HG03442 (cell line): ENCODE results near the gene CAMK1D.

Experiments
- ATAC-seq: cut with Tn5 transposase; IDR thresholded peaks from one replicate; pipeline ENCODE4 v1.9.1; 2021; ENCODE audit warnings: mild to moderate bottlenecking, moderate library complexity; ENCODE audit not compliant: unreplicated experiment

Gene CAMK1D

DNA sequence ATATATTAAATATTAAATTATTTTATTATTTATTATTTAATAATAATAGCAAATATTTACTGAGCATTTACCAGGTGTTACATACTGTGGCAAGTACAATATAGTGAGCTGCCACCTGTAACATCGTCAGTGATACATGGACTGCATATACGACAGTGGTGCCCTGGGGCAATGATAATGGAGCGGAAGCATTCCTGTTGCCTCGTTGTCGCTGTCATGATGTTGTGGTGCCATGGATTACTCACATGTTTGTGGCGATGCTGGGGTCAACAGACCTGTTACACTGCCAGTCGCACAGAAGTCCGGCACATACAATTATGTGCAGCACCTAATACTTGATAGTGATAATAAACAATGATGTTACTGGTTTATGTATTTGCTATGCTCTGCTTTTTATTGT lies 20.6 kb downstream of the CAMK1D start:
- ATAC-seq: no peak

DNA sequence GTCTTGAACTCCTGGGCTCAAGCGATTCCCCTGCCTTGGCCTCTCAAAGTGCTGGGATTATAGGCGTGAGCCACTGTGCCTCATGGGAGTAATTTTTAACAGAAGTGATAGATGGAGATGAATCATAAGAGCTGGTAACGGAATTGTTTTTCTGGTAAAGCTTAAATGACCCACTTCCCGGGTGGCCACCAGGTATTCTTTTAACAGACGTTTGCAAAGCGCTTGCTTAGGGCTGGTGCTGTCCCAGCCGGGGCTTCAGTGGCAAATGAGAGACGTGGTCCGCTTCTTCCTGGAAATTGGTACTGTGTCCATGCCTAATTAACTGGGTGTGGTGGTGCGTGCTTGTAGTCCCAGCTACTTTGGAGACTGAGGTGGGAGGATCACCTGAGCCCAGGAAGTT lies 23.5 kb downstream of the CAMK1D start:
- ATAC-seq: no peak

DNA sequence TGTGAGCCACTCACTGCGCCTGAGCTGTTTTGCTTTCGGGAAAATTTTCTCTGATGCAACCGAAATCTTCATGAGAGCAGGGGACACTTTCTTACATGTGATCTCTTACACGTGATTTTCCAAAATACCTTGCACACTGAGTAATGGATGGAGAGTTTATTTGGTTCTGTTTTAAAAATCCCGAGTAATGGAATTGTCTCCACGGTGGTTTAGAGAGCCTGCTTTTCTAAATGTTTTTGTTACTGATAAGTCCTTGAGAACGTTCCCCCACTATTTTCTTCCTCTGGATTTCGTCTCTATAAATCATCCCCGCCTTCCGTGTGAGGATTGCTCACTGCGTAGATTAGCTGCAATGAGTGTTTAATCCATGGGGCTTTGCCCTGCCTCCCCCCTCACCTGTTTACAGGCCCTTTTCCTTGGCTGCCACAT lies 25.7 kb downstream of the CAMK1D start:
- no peak for ATAC-seq

DNA sequence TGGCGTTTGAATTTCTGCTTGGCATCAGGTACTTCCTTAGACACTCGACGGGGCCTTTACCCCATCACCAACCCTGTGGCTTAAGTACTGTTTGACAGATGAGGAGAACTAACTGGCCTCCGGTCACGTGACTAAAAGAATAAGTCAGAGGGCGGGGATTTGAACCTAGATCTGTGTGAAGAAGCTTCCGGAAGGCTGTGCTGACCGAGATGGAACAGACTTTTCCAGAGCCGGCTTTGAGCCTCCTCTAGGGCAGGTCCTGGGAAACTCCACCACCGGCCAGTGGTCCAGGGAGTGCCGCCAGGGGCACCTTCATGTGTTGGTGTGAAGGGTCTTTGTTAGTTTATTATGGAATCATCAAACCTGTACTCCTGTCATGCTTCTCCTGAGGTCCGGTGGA lies 26.9 kb downstream of the CAMK1D start:
- ATAC-seq: no peak

DNA sequence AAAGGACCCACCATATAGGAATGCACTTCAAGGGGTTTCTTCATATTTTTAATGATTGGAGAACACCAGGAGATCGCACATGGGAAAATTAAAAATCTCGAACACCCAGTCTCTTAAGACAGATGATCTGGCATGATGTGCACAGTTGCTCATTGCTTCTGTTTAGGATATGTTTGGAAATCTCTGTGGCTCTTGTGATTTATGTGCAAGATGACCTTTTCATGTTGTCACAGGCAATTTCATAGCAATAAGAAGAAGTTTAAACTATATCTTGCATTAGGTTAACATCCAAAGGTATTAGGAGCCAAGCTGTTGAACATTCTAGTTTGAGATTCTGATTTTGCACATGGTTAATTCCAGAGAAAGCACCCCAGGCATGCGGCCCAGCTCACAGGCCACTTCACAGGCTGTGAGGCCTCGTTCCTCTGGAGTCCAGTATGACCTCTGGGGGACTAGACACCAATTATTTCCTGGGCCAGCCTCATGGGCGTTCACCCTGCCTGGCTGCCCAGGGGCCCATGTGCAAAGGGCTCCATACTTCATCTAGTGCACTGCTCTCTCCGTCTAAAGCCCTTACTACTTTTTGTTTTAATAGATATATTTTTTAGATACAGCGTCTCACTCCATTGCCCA lies 28.4 kb downstream of the CAMK1D start:
- no peak for ATAC-seq

DNA sequence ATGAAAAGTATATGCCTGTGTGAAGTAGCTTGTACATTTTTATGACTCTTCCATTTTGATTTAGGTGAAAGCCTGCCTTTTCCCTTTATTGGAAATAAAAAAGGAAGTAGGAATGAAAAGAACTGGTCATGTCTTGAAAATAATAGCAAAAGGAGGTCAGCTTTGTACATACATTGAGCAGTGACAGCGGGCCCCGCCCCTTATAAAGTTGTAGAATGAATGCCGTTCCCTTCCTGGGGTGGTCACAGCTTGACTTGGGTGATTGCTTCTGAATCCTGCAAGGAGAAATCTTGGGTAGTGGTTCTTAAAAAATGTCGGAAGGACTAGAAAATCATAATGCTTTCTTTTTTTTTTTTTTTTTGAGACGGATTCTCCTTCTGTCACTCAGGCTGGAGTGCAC lies 31.7 kb downstream of the CAMK1D start:
- no peak for ATAC-seq

DNA sequence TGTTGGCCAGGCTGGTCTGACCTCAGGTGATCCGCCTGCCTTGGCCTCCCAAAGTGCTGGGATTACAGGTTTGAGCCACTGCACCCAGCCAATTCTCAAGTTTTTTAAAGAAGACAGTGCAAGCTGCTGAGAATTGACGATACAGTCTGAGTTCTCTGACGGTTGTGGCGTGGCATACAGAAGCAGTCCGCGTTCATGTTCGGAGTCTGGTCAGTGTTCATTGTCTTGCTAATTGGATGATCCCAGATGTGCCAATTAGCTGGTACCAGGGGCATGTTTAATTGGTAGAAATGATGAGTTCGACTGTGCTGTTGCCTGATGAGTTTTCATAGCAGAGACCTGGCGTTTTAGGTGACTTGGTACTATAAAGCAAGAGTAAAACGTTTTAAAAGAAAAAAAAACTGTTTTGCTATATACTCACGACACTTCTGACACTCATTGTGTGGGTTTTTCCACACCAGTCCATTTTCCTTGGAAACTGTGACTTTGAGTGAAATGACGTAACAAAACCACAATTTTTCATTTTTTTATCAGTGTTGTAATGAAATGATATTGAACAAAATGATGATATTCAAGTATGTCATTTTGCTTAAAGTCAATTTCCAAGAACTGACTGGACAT lies 32.3 kb downstream of the CAMK1D start:
- no peak for ATAC-seq

DNA sequence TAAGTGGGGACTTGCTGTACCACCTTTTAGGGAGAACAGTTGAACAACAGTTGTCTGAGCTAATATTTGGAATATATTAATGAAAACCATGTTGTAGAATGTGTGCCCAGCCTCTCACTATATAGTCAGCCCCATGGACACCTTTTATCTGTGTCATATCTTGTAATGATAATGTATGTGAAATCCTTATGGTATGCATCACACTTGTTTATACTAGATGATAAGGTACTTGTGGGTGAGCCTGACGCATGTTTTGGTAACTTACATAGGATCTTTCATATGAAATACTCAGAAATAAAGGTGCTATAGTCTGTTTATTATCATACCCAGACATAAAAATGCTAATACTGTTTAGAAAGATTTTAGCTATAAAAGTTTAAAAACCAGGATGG lies 32.8 kb downstream of the CAMK1D start:
- no peak for ATAC-seq

DNA sequence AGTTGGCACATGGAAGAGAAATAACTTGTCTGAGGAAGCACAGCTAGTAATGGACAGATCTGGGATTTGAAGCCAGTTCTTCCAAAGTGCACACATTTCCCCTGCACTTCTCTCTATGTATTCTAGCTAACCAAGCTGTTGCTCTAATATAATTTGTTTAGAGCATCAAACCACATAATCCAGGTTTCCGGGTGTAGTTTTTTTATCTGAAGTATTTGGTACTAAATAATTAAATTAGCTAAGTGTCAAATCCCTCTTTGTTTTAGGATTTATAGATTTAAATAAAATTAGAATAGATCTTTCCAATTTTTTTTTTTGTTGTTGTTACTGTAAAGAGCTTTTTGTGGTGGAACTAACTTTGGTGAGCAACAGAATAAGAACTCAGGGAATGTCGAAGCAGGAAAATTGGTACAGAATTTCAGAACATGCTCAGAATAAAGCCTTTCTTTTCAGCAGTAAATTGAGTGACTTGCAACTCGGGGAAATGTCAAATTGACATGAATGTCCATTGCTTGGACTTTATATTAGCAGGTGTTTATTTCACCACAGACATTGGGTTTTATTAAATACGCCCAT lies 33.7 kb downstream of the CAMK1D start:
- ATAC-seq: no peak

DNA sequence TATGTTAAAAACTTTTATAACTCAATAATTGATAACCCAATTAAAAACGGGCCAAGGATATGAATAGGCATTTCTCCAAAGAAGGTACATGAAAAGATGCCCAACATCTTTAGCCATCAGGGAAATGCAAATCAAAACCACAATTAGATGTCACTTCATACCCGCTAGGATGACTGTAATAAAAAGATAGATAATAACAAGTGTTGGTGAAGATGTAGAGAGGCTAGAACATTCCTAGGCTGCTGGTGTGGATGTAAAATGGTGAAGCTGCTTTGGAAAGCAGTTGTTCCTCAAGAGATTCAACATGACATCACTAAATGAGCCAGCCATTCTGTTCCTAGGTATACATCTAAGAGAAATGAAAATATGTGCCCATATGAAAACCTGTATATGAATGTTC lies 35.6 kb downstream of the CAMK1D start:
- no peak for ATAC-seq

DNA sequence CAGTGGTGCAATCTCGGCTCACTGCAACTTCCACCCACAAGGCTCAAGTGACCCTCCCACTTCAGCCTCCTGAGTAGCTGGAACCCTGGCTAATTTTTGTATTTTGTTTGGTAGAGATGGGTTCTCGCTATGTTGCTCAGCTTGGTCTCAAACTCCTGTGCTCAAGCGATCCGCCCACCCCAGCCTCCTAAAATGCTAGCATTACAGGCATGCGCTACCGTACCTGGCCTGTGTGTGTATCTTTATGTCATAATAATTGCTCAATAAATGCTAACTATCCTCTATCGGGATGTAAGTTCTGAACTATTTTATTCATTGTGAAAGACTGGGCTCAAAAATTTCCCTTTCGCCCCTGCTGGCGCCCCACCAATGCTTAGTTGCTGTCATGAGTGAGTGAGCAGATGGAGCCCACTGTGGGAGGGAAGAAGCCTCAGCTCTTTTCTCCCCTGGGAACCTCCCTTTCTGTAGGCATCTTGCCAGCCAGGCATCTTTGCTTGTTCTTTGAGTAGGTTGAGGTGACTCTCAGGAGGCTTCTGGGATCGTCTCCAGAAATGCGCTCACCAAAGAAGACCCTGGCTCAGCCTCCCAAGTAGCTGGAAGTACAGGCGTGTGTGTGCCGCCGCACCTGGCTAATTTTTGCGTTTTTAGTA lies 38.3 kb downstream of the CAMK1D start:
- no peak for ATAC-seq

DNA sequence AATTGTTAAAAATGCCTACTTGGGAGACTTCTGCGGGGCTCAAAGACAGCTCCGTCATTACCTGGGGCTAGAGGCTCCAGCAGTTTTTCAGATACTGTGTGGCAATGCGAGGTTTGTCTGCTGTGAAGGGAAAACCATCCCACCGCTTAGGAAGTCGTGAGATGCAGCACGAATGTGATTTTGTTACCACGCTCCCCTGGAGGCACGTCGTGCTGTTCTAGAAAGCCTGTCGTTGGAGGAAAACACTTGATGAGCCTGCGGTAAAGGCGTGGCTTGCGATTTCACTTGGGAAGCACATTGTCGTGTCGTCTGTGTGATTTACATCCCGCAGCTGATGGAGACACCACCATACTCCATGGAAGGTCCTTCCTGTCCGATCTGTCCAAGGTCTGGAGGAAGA lies 39.3 kb downstream of the CAMK1D start:
- no peak for ATAC-seq

DNA sequence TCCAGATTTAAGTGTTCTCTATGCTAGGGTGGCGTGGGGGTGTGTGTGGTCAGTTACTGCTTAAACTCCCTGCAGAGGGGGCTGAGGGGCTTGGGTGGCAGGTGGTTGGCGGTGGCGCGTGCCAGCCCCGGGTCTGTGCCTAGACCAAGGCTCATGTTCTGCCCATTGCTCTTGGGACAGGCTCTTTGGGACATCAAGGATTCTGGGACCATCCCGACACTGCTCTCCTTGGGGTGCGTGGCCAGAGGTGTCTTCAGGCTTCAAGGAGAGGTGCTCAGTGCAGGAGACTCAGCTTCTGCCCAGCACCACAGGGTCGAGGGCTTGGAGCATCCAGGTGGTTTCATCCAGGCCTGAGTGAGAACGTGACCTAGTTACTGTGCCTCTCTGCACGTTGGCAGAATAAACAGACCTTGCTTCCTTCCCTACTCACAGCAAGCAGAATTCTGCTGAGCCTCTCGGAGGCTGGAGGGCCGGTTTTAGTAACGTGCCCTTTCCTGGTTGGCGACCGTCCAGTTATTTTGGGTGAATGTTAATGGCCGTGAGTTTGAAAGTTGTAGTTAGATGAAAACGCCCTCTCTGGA lies 39.9 kb downstream of the CAMK1D start:
- ATAC-seq: no peak

DNA sequence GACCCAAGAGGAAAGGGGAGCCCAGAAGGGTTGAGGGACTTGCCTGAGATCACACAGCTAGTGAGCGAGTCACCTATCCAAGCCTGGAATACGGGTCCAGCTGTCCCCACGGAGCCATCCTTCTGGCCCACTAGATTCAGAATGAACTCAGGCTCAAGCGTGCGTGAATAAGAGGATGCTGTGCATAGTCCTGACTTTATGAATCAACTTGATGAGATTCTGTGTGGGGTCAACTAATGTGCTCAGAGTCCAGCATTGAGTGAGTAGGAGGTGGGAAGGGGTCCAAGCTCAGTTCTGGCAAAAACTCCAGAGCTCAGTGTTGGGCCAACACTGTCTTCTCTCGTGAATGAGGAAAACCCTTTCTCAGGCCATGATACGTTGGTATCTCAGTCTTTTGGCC lies 41.4 kb downstream of the CAMK1D start:
- no peak for ATAC-seq

DNA sequence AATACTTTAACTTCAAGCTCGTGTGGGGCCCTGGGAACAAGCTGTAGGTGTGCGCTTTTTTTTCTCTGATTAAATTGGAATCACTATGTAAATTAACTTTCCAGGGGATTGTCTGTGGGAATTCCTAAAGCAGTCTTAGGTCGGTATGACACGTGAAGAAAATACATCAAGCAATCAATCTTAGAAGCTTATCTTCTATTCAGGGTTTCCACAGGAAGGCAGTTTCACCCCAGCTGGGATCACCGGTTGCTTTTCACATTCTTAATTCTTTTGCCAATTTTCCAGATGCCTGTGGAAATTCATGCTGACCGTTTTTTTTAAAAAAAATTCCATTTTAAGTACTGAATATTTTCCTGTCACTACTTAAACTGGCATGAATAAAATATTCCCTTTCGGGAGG lies 41.9 kb downstream of the CAMK1D start:
- no peak for ATAC-seq

DNA sequence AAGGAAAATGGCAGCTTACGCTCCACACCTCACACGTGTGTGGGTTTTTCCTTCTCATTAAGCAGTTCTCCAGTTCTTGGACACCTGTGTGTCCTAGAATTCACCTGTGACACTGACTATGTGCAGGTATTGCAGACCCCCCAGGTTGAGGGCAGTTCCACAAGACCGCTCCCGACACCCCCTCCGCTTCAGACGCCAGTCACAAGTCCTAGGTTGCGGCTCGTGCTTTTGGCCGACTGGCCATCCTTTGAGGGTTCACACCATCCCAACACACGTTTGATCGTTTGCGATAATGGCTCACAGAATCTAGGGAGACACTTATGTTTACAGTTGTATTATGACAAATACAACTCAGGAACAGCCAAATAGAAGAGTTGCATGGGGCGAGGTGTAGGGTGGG lies 44.5 kb downstream of the CAMK1D start:
- no peak for ATAC-seq

DNA sequence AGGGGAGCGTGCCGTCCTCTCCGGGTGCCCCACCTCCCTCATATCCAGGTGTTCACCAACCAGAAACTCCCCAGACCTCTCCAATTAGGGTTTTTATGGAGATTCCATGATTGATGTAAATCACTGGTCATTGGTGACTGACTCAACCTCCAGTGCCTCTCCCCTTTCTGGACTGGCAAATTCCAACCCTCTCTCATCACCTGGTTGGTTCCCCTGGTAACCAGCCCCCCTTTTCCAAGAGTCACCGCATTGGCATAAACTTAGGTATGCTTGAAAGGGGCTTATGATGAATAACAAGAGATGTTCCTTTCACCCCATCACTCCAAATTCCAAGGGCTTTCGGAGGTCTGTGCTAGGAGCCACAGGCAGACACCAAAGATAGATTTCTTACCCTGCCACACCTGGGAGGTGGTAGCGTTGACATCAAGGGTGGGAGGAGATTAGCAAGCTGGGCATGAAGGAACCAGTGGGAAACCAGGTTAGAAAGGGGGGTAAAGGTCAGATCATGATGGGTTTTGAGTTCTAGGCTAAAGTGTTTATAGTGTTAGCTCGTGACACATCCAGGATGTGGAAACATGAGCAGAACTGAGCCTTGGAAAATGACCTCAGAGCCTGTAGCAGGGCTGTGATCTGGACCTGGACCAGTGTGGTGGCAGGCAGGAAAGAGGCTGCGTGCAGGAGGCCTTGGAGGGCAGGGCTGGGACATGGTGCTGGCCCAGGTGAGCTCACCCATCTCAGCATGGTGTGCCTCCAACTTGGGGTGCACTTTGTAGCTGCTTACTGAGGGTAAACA lies 45.1 kb downstream of the CAMK1D start:
- no peak for ATAC-seq

DNA sequence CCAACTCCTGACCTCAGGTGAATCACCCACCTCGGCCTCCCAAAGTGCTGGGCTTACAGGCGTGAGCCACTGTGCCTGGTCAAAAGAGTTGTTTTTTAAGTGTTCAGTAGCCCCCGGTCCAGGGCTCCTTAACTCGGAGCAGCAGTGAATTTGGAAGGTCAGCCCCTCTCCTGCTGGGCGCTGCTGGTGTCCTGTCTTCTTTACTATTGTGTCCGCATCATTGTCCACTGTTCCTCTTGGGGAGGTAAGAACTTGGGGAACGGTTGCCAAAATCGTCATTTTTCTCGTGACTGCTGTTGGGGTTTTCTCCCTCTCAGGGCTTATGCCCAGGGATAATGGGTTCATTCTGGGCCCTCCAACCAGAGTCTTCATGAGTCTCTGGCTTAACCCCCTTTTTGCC lies 46.7 kb downstream of the CAMK1D start:
- no peak for ATAC-seq

DNA sequence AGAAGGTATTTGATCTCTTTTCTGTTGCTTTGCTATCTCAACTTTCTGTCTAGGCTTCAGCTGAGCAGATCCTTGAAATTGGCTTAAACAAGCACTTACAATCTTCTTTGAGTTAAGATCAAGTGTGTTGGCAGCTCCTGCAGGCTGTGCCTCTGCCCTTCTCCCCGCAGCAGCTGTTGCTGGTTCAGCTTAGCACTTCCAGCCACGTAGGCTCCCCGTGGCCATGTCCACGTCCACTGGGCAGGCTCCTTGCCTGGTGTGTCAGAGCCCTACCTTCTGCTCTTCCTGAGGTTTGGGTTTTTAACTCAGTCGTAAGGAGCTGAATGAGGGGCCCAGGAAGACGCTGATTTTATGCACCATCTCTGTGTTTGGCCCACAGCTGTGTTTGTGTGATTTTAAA lies 47.2 kb downstream of the CAMK1D start:
- ATAC-seq: no peak

DNA sequence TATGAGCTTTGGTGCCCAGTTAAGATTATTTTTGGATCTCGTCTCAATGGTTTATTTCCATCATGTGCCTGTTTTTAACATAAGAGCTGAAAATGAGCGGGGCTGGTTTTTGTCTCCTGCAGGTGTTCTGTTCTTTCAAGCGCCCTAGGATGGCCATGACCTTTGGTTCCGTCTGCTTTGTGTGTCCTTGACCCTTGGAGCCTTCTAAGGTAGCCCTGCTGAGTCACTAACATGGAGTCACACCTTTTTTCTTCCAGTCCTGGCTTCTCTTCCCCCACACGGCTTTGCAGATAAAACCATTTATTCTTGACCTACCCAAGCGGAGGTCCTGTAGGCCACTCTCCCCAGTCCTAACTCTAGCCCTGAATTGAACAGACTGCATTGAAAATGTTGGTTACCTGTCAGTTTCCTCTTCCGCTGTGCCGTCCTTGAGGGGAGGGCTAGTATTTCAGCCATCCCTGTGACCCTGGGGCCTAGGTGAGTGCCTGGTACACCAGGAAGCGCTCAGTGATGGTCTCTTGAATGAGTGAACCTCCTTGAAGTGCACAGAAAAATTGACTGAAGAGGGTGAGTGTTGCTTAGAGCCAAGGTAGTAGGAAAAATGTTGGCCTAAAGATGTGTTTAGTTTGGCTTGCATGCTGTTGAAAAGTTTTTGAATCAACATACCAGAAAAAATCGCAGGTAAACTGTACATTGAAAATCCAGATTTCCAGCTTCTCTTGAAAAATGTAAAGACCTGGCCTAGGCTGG lies 48.0 kb downstream of the CAMK1D start:
- ATAC-seq: no peak
